Stimulated activated CD8-positive, alpha-beta memory T cell treated with anti-CD3 and anti-CD28 coated beads, Interleukin-12 subunit alpha, Interleukin-12 subunit beta, amount 100 ng/mL, for 4 hours (primary cell): ENCODE results near the gene GTPBP10.
A peak's percentile ranks its signal among the peaks of the same experiment; 100 is the strongest.
"Not testable (repeated sequence)": the region's sequence is repeated elsewhere in the genome, so short reads cannot be mapped to it uniquely, and the experiment has no call there.

Experiments used
- DNase-seq: peaks from one replicate; pipeline ENCODE4 v3.0.0-alpha.2; 2020; ENCODE audit warnings: low read depth

GTPBP10 gene, protein sequence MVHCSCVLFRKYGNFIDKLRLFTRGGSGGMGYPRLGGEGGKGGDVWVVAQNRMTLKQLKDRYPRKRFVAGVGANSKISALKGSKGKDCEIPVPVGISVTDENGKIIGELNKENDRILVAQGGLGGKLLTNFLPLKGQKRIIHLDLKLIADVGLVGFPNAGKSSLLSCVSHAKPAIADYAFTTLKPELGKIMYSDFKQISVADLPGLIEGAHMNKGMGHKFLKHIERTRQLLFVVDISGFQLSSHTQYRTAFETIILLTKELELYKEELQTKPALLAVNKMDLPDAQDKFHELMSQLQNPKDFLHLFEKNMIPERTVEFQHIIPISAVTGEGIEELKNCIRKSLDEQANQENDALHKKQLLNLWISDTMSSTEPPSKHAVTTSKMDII

DNA sequence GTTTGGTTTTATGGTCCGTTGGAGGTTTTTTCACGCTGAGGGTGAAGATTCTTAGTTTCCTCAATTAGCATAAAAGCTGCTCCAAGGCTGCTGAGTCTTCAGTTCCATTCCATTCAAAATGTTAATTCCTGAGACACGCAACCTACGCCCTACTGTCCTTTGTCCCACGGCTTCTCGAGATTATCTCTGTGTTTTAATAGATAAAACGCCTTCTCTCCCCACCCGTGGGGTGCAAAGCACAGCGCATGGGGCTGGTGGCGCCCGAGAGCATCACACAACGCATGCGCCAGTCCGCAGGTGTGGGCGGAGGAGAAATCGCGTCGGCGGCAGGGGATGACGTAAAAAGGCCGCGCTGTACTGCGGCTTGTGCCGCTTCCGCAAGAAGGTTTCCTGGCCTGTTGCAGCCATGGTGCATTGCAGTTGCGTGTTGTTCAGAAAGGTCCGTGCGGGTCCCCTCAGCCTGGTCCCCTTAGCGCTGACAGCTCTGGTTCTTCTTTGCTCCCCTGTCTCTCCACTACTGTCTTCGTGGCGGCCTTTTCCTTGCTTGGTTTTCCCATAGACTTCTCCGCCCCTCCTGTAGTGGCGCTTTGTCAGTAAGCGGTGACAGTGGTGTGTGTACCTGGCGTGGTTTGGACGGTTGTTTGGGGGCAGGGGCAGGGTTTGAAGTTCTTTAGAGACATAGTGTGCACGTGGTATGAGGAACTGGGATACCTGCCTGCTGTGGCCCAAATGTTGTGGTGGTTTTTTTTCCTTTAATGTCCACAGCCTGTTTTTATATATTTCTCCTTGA is at the start of gene GTPBP10:
Gene GTPBP10 (plus strand): TSS at position 381 of the 790 bp plus-strand sequence. CDS start 26 bp downstream, at position 407.
- peak; percentile 91 for DNase-seq

DNA sequence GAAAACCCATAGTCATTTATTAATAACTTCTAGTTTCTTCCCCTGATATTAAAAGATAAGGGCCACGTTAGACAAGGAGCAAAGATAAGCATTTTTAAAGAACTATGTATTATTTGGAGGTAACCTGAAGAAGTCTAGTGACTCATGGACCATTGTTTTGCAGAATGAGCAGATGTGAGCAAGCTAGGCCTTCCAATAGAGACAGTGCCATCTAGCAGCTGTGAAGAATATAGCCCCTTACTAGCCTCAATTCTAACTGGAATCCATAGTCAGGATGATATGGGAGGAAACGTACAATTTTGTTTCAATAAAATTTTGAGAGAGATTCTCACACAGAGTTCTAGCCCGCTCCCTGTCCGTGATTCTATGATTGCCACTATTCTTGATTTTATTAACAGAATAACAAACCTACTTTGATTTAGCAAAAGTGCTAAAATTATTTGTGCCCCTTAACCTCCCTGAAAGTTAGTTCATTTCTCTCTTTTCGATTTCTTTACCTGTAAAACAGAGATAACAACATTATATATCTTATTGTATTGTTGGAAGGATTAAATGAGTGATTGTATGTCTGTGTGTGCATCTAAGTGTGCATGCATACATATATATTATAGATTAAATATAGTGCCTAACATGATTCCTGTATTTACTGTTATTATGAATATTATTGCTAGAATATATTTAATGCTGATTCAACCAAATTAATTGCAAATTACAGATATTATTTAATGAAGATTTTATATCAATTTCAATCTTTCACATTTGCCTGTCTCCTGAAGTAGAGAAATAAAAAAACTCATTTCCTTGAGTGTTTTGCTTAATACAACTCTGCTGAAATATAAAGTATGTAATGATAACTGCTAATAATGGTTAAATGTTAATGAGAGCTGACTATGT is 48.1 kb upstream of the GTPBP10 start:
- no peak for DNase-seq

DNA sequence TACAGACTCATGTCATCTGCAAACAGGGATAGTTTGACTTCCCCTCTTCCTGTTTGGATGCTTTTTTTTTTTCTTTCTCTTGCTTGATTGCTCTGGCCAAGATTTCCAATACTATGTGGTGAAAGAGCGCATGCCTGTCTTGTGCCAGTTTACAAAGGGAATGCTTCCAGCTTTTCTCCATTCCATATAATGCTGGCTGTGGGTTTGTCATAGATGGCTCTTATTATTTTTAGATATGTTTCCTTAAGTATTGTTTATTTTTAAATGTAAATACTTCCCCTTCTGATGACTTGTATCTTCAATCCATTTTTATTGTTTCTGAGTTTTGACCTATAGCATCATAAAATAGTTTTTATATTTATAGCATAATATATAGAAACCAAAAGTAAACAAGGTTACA is 43.3 kb upstream of the GTPBP10 start:
- no peak for DNase-seq

DNA sequence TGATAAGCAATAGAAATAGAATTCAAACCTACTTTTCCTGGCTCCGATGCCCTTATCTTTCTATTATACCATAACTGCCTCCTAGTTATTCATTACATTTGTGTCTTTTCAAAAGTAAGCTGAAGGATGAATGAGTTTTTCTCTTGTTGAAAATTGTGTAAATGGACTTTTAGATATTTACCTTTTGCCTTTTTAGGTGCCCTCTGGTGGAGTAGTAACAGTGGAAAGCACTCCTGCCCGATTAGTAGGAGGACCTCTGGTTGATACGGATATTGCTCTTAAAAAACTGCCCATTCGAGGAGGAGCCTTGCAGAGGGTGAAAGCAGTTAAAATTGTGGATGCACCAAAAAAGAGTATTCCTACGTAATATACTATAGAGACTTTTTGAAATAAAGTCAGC is 36.6 kb upstream of the GTPBP10 start:
- no peak for DNase-seq

DNA sequence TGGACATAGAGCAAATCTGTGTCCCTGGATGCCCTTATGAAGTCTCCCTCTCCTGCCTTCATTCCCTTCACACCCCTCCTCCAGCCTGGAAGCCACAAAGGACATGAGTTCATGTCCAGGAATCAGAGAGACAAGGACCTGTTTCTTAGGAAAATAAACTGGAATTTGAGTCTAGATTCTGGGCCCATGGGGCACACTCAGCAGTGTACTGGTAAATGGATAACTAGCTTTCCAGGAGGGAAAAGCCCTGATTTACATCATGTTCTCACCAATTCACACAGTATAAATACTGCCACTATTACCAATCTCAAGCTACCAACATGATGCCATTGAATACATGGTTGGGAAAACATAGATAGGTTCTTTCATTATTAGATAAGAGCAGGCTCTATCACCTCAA is 35.3 kb upstream of the GTPBP10 start:
- no peak for DNase-seq

DNA sequence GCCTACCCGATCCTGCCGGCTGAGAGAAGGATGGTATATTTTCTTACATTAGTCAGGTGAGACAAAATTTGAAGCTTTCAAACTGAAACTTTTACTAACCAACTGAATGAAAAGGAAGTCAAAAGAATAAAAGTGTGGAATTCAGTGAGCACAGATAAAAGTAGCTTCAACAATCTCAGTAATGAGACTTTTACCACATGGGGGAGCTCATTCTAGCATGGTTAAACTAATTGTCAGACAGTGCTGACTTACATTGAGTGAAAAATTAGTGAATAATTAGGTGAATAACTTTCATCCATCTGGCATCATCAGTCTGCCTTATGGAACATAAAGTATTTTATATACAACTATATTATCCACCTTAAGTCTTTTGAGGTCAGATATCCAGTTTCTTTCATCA is 33.8 kb upstream of the GTPBP10 start:
- DNase-seq: no peak

DNA sequence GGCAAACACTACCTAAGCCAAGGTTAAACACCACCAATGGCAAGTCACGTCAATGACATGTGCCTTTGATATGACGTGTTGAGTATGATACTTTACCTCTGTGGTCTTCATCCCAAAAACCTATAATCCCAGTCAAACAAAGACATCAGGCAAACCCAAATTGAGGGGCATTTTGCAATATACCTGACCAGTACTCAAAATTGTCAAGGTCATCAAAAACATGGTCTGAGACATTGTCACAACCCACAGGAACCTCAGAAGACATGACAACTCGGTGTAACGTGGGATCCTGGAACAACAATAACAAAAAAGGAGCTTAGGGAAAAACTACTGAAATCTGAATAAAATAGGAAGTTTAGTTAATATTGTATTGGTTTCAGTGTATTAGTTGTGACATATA is 32.6 kb upstream of the GTPBP10 start:
- no peak for DNase-seq

DNA sequence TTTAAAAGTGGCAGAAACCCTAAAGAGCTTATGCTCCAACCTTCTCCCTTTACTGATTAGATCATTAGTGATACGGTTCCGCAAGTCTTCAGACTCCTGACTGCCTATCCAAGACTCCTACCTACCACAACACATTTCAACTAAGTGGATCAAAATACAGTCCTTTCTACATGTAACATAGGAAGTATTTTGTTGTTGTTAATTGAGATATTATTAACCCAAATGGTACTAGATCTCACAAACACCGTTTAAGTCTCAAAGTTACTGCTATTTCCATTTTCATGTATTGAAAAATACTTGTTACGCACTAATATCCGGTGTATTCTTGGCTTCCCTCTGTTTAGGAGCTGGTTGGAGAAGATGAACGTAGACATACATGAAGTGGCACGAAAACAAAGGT is 26.5 kb upstream of the GTPBP10 start:
- DNase-seq: no peak

DNA sequence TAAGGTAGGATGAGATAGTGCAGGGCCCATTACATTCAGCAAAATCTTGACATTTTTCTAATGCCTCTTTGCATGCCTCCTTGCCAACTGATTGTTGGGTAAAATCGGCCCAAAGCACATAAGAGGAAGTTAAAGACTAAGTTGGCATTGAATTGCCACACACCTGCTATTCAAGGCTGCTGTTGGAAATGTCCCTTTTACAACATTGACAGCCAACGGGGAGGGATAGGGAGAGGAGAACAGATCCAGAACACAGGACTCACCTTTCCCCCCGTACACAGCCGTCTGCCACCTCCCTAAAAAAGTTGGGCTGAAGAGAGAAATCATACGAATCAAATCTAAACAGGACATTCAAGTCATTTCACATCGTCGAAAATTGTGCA is 26.1 kb upstream of the GTPBP10 start:
- no peak for DNase-seq

DNA sequence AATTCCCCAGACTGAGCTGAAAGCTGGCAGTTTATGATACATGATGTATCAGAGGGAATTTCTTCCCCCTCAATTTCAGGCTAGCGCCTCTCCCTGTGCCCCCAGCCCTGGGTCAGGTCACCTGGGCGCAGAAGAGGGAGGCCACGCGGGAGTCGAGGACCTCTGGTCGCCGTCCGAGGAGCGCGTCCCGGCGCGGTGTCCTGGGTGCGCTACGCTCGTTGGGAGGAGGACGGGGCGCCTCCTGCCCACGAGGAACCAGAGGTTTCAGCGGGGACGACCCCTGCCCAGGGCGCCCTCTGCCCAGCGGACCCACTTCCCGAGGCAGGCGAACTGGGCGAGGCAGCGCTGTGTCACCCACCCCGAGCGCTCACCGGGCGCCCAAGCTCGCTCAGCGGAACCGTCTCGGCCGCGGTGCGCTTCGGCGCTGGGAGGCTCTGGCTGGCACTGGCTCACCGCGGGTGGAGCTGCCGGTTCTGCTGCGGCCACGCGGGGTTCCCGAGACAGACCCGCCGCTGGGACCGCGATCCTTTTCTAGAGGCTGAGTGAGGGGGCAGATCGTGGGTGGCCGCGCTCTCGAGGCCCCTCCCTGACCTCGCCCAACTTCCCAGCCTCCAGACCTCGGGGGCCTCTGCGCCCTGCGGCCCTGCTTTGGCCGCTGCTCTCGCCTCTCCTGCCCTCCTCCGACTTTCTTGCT is 25.6 kb upstream of the GTPBP10 start, which contains the start of gene FAM237B:
Gene FAM237B (minus strand): TSS at position 504 of the 694 bp plus-strand sequence. CDS start 1,556 bp downstream, outside the sequence.
- no peak for DNase-seq

DNA sequence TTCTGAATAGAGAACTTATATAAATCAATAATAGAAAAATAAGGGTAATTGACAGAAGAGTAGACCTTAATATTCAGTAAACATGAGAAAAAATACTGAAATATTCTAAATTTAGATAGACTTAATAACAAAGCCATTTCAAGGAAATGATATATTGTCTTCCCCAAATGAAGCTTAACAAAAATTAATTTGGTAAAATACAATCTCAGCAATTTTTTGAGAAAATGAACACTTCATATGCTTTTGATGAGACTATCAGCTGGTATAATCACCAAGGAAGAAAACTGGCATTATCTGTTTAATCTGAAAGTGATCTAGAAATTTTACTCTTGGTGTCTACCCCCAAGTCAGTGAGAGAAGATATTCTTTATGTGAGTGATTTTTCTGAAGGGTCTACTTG is 23.7 kb upstream of the GTPBP10 start:
- no peak for DNase-seq

DNA sequence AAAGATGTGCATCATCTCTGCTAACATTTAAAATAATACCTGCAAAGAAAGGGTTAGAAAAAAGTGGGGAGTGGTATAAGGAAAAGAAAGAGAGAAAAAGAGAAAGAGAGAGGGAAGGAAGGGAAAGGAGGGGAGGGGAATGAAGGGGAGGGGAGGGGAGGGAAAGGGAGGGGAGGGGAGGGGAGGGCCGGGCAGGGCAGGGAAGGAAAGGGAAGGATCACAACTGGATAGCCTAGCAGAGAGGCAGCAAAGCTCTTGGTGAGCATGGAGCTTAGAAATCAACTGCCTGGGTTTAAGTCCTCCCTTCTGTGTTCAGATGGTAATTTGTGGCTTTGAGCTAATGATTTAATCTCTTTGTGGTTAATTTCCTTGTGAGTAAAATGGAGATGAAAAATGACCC is 20.0 kb upstream of the GTPBP10 start:
- DNase-seq: no peak

DNA sequence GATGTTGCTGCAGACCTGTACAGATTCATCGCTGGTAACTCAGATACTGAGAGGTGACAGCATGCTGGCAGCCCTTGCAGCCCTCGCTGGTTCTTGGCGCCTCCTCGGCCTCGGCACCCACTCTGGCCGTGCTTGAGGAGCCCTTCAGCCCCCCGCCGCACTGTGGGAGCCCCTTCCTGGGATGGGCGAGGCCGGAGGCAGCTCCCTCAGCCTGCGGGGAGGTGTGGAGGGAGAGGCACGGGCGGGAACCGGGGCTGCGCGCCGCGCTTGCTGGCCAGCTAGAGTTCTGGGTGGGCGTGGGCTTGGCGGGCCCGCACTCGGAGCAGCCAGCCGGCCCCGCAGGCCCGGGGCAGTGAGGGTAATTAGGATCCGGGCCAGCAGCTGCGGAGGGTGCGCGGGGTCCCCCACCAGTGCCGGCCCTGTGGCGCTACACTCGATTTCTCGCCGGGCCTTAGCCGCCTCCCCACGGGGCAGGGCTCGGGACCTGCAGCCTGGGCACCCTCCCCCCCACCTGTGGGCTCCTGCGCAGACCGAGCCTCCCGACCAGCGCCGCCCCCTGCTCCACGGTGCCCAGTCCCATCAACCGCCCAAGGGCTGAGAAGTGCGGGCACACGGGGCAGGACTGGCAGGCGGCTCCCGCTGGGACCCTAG is 12.2 kb upstream of the GTPBP10 start:
- DNase-seq: no peak

DNA sequence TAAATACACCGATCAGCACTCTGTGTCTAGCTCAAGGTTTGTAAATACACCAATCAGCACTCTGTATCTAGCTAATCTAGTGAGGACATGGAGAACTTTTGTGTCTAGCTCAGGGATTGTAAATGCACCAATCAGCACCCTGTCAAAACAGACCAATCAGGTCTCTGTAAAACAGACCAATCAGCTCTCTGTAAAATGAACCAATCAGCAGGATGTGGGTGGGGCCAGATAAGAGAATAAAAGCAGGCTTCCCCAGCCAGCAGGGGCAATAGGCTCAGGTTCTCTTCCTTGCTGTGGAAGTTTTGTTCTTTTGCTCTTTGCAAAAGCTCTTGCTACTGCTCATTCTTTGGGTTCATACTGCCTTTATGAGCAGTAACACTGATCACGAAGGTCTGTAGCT is 11.6 kb upstream of the GTPBP10 start:
- DNase-seq: not testable (repeated sequence)

DNA sequence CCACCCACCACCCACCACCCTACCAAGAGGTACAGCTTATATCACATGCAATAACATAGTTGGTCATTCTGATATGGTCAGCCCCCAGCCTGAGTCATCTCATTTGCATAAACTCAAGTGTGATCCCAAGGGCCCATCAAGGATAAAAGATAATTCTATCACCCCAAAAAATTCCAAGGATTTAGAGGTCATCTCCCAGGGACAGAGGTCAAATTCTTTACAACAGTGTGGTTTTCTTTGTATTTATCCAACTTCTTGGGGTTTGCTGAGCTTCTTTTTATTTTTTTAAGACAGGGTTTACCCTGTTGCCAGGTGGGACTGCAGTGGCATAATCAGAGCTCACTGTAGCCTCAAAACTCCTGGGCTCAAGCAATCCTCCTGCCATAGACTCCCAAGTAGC is 9.4 kb upstream of the GTPBP10 start:
- DNase-seq: no peak

DNA sequence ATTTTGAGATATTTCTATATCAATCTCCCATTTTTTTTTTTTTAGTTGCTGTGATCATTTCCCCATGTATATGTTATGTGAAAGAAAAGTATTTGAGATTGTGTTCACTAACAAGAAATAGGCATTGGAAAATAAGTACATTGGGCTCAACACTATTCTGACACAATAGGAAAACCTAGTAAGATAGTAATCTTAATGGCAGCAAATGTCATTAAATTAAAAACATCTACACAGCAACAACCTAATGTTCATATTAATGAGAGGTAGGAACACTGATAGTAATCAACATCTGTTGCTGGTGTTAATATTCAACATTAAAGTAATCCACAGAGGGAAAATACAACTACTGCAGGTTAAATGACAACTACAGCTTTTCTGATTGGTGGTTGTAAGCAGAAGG is 1.5 kb upstream of the GTPBP10 start:
- no peak for DNase-seq

DNA sequence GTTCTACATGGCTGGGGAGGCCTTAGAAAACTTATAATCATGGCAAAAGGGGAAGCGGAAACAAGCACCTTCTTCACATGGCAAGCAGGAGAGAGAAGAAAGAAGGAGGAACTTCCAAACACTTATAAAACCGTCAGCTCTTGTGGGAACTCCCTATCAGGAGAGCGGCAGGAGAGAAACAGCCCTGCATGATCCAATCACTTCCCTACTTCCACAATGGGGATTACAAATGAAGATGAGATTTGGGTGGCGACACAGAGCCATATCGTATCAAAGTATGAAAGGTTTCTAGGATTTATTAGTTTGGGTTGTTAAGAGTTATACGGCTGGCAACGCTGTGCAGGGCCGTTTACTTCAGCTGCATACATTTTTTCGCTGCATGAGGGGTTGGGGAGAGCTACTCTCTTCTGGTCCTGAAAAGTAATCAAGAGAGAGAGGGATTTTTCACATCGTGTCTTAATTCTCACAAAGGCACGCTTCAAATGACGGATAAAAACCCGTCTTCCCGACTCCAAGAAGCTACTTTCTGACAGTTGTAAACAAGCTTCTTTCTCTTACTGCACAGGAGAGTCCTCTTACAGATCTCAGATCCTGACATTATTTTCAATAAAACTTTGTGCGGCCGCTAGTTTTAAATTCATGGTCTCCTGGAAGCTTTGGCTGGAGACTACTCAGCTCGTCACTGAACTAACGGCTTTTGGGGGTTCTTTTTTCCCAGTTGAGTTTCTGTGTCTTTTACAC is 751 bp upstream of the GTPBP10 start:
- DNase-seq: no peak

DNA sequence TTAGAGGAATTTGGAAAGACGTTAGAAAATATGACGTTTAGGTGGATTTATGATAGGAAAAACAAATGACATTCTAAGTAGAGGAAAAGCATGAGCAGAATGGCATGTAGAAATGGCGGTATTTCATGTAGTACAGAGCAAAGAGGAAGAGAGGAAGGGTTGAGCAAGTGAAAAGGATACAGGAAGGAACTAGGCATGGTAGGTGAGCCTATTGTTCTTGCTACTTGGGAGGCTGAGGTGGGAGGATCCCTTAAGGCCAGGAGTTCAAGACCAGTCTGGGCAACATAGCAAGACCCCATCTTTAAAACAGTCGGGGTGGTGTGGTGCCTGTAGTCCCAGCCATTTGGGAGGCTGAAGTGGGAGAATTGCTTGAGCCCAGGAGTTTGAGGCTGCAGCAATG is 1.2 kb downstream of the GTPBP10 start:
- no peak for DNase-seq

DNA sequence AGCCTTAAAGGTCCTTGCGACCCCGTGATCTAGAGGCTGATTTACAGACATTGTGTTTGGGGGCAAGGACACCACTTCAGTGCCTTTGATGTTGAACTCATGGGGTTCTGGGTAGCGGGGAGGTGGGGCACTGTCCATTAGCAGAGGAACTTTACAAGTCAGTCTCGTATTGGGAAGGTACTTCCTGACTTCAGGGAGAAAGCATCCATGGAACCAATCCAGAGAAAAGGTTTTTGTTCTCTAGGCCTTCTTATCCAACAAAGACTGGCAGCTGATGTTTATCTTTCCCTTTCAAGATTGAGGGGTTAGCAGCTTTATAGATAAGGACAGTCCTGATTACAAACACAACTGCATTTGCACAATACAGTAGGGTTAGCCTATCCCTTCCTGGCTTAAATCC is 2.8 kb downstream of the GTPBP10 start:
- no peak for DNase-seq

DNA sequence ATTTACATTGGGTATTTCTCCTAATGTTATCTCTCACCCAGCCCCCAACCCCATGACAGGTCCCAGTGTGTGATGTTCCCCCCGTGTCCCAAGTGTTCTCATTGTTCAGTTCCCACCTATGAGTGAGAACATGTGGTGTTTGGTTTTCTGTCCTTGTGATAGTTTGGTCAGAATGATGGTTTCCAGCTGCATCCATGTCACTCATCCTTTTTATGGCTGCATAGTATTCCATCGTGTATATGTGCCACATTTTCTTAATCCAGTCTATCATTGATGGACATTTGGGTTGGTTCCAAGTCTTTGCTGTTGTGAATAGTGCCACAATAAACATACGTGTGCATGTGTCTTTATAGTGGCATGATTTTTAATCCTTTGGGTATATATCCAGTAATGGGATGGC is 3.5 kb downstream of the GTPBP10 start:
- DNase-seq: not testable (repeated sequence)
